Measurements from ENCODE around the gene RERE. TPM values are rescaled to one million over a fixed set of nuclear protein-coding genes. Genes with fewer than 3 reads are reported as not detected.

RERE gene
- total RNA-seq, 1 donor: 55.0 TPM

- peaks cover 40% of the 10 kb centered on the region for H3K4me1 ChIP-seq (ENCODE audit: insufficient read depth, low read length)
- H4K20me1 ChIP-seq (ENCODE audit: insufficient read depth, low read length): peaks cover 16% of the 10 kb centered on the region
- H3K36me3 ChIP-seq (ENCODE audit: insufficient read depth, low read length): no peaks in the 10 kb centered on the region
- H3K27ac ChIP-seq (ENCODE audit: low read depth, low read length): no peak overlapping the region
- no peaks in the 10 kb centered on the region for H3K27me3 ChIP-seq (ENCODE audit: insufficient read depth, low read length)
- H3K4me3 ChIP-seq (ENCODE audit: insufficient read depth, low read length): no peak overlapping the region
- H2AFZ ChIP-seq (ENCODE audit: low read length): no peak overlapping the region
- H3K4me2 ChIP-seq (ENCODE audit: insufficient read depth, low read length): no peak overlapping the region
- no peaks in the 10 kb centered on the region for H3K9me3 ChIP-seq (ENCODE audit: low read depth, low read length)
- peaks cover 77% of the 10 kb centered on the region for H3K79me2 ChIP-seq (ENCODE audit: insufficient read depth, low read length)
- DNase-seq (ENCODE audit: insufficient read length, low spot score, missing footprints): no peak
- TF ChIP-seq CTCF (IDR thresholded peaks at IDR 0.05; ENCODE audit: extremely low read depth, low read depth, low read length): no peak
Measured at GRCh38 chr1:8676072-8676471, 141.4 kb downstream of the RERE start.

GRCh38 chr1:8674912-8675311 is 142.5 kb downstream of the RERE start:
- Histone ChIP-seq H3K79me2 (ENCODE audit: insufficient read depth, low read length) (peaks cover 77% of the 10 kb centered on the region), H3K9me3 (ENCODE audit: low read depth, low read length) (no peaks in the 10 kb centered on the region), H2AFZ (ENCODE audit: low read length) (no peak overlapping the region), H3K27ac (ENCODE audit: low read depth, low read length) (peak overlapping the region; percentile 40), H3K4me2 (ENCODE audit: insufficient read depth, low read length) (peak overlapping the region; percentile 20), H4K20me1 (ENCODE audit: insufficient read depth, low read length) (peaks cover 12% of the 10 kb centered on the region), H3K4me1 (ENCODE audit: insufficient read depth, low read length) (peaks cover 40% of the 10 kb centered on the region), H3K36me3 (ENCODE audit: insufficient read depth, low read length) (no peaks in the 10 kb centered on the region), H3K27me3 (ENCODE audit: insufficient read depth, low read length) (no peaks in the 10 kb centered on the region), H3K4me3 (ENCODE audit: insufficient read depth, low read length) (no peak overlapping the region)
- no peak for DNase-seq (ENCODE audit: insufficient read length, low spot score, missing footprints)
- TF ChIP-seq CTCF (IDR thresholded peaks at IDR 0.05; ENCODE audit: extremely low read depth, low read depth, low read length): no peak

DNA sequence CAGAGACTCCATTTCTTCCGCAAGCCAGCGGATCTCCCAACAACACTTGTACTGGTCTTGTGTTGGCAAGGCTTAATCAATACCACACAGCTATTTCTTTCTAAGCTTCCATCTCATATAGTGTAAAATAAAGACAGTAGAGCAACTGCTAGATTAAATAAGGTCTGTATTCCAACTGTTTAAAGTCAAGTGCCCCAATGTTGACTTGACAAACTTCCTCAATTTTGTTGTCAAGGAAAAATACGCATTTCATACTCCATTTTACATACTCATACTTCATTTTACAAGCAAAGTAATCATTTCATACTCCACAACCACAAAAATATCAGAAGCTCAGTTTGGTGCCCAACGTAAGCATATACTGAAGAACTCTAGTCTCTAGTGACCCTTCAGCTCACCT is 143.0 kb downstream of the RERE start:
- H4K20me1 ChIP-seq (ENCODE audit: insufficient read depth, low read length): peaks cover 12% of the 10 kb centered on the region

DNA sequence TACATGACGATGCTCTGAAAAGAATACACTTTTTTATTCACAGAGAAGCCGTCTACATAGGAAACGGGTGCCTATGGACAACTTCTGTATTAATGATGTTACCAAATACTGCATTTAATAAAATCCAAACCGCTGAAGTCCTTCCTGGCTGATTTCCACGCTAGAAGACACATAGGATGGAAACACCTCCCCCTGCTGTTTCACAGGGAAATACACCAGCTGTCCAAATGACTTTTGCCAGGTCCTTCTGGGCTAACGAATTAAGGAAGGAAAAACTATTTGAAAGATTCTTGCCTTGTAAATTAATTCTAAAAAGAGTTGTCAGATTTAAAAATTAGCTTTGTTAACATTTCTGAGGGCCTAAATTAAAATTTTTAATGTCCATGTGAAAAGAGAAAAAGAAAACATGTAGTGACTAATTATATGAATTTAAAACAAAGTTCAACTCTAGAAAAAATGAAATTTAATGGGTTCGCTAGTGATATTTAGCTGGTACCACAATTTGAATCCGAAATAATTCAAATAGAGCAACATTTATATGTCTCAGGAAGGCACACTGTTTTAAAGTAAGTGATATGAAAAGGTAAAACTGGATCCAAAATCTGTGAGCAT is 146.0 kb downstream of the RERE start:
- peak; percentile 81 for DNase-seq (ENCODE audit: insufficient read length, low spot score, missing footprints)
- peaks cover under 1% of the 10 kb centered on the region for H4K20me1 ChIP-seq (ENCODE audit: insufficient read depth, low read length)
- H3K9me3 ChIP-seq (ENCODE audit: low read depth, low read length): no peaks in the 10 kb centered on the region
- no peaks in the 10 kb centered on the region for H3K27me3 ChIP-seq (ENCODE audit: insufficient read depth, low read length)
- H3K27ac ChIP-seq (ENCODE audit: low read depth, low read length): peak overlapping the region; percentile 5
- no peak overlapping the region for H3K4me3 ChIP-seq (ENCODE audit: insufficient read depth, low read length)
- H2AFZ ChIP-seq (ENCODE audit: low read length): no peak overlapping the region
- no peaks in the 10 kb centered on the region for H3K36me3 ChIP-seq (ENCODE audit: insufficient read depth, low read length)
- peak overlapping the region; percentile 37 for H3K4me2 ChIP-seq (ENCODE audit: insufficient read depth, low read length)
- TF ChIP-seq CTCF (IDR thresholded peaks at IDR 0.05; ENCODE audit: extremely low read depth, low read depth, low read length): peak; percentile 90
- H3K79me2 ChIP-seq (ENCODE audit: insufficient read depth, low read length): peaks cover 81% of the 10 kb centered on the region
- H3K4me1 ChIP-seq (ENCODE audit: insufficient read depth, low read length): peaks cover 45% of the 10 kb centered on the region

More for the DNA sequence above, 143.0 kb downstream of the RERE start:
- H3K79me2 ChIP-seq (ENCODE audit: insufficient read depth, low read length): peaks cover 77% of the 10 kb centered on the region
- peaks cover 38% of the 10 kb centered on the region for H3K4me1 ChIP-seq (ENCODE audit: insufficient read depth, low read length)
- H3K27ac ChIP-seq (ENCODE audit: low read depth, low read length): no peak overlapping the region
- H3K36me3 ChIP-seq (ENCODE audit: insufficient read depth, low read length): no peaks in the 10 kb centered on the region
- H3K4me3 ChIP-seq (ENCODE audit: insufficient read depth, low read length): no peak overlapping the region
- H3K27me3 ChIP-seq (ENCODE audit: insufficient read depth, low read length): no peaks in the 10 kb centered on the region
- no peak overlapping the region for H2AFZ ChIP-seq (ENCODE audit: low read length)
- TF ChIP-seq CTCF (IDR thresholded peaks at IDR 0.05; ENCODE audit: extremely low read depth, low read depth, low read length): no peak
- H3K9me3 ChIP-seq (ENCODE audit: low read depth, low read length): no peaks in the 10 kb centered on the region
- DNase-seq (ENCODE audit: insufficient read length, low spot score, missing footprints): no peak
- H3K4me2 ChIP-seq (ENCODE audit: insufficient read depth, low read length): no peak overlapping the region

Data from osteoblast (primary cell).